Ramos (cell line): ENCODE measurements around the gene KISS1.
"Not testable (repeated sequence)": the region's sequence is repeated elsewhere in the genome, so short reads cannot be mapped to it uniquely, and the experiment has no call there.

ENCODE experiments used
- in situ Hi-C: fragments of 300-500 bp; cut with MboI; formaldehyde crosslinking; loops from one replicate; pipeline ENCODE4 v1.14.3; 2022; ENCODE audit warnings: low sequenced_read_pairs; ENCODE audit not compliant: unreplicated experiment

The KISS1 gene

GRCh38 chr1:204196068-204196795 lies at the start of gene KISS1:
TSS of gene KISS1 (minus strand) at chr1:204196491. CDS start at chr1:204192876, 3,615 bp downstream.
- in situ Hi-C loops, result no loop called here

GRCh38 chr1:204242920-204243319 lies 46.6 kb upstream of the KISS1 start:
- in situ Hi-C loops, result no loop called here

GRCh38 chr1:204241914-204242313 lies 45.6 kb upstream of the KISS1 start:
- in situ Hi-C loops, result no loop called here

GRCh38 chr1:204241050-204241449 lies 44.8 kb upstream of the KISS1 start:
- in situ Hi-C loops, result no loop called here

GRCh38 chr1:204240233-204240632 lies 43.9 kb upstream of the KISS1 start:
- in situ Hi-C loops, result no loop called here

- in situ Hi-C loops, result not testable (repeated sequence)
Measured at GRCh38 chr1:204239401-204239800, 43.1 kb upstream of the KISS1 start.

- in situ Hi-C loops, result not testable (repeated sequence)
Measured at GRCh38 chr1:204238520-204238919, 42.2 kb upstream of the KISS1 start.

GRCh38 chr1:204237515-204237914 lies 41.2 kb upstream of the KISS1 start:
- in situ Hi-C loops, result not testable (repeated sequence)

GRCh38 chr1:204232526-204232925 lies 36.2 kb upstream of the KISS1 start:
- in situ Hi-C loops, result no loop called here

- in situ Hi-C loops, result no loop called here
Measured at GRCh38 chr1:204230211-204230610, 33.9 kb upstream of the KISS1 start.

- in situ Hi-C loops, result no loop called here
Measured at GRCh38 chr1:204228896-204229295, 32.6 kb upstream of the KISS1 start.

GRCh38 chr1:204227996-204228785 lies 31.9 kb upstream of the KISS1 start:
- in situ Hi-C loops, result no loop called here

GRCh38 chr1:204227351-204227750 lies 31.1 kb upstream of the KISS1 start:
- in situ Hi-C loops, result no loop called here

- in situ Hi-C loops, result no loop called here
Measured at GRCh38 chr1:204225841-204226735, 29.8 kb upstream of the KISS1 start.

- in situ Hi-C loops, result no loop called here
Measured at GRCh38 chr1:204224655-204225054, 28.4 kb upstream of the KISS1 start.

GRCh38 chr1:204223129-204223860 lies 27.0 kb upstream of the KISS1 start:
- in situ Hi-C loops, result no loop called here

- in situ Hi-C loops, result no loop called here
Measured at GRCh38 chr1:204222764-204223055, 26.4 kb upstream of the KISS1 start.

GRCh38 chr1:204222006-204222763 lies 25.9 kb upstream of the KISS1 start:
- in situ Hi-C loops, result no loop called here

GRCh38 chr1:204221271-204221670 lies 25.0 kb upstream of the KISS1 start:
- in situ Hi-C loops, result no loop called here
